ENCODE results near the gene IFNG-AS1. TPM values are rescaled to one million over a fixed set of nuclear protein-coding genes. Genes with fewer than 3 reads are reported as not detected.

IFNG-AS1 gene
- total RNA-seq, 1 experiment from 2014 or later, result not detected

DNA sequence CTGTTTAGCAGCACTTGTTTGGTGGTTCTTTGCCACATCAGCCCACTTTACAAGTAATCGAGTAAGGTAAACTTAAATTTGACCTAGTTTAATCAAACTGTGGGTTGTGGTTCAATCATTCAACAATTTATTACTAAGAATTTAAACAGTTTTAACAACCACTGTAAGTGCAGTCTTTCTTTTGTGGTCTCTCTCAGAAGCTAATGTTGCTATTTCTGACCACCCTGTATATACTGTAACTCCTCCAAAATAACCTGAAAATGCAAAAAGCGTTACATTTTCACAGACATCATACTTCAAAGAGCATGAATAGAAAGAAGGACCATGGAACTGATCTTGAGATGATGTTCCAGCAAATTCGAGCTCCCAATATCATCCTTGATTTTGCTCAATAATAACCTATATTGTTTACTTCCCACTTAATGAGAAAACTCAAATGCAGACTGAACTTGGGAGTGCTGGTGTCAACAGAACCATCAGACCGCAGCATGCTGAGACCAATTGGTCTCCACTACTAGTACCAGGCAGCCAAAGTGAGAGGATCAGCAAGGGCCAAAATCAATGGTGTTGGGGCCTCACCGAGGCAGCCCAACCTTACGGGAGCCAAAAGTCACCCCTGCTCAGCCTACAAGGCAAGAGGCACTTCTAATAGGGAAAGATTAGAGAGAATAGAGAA lies 22.1 kb downstream of the IFNG-AS1 start:
- peaks cover 6% of the 10 kb centered on the region; the same call in 1 of the 2 replicates for H3K4me1 ChIP-seq
- no TSS peak for BruUV-seq (replicated peaks)
- H3K27ac Mint-ChIP-seq (ENCODE audit: unreplicated experiment), result no peak overlapping the region
- TF ChIP-seq, protein P1, sequence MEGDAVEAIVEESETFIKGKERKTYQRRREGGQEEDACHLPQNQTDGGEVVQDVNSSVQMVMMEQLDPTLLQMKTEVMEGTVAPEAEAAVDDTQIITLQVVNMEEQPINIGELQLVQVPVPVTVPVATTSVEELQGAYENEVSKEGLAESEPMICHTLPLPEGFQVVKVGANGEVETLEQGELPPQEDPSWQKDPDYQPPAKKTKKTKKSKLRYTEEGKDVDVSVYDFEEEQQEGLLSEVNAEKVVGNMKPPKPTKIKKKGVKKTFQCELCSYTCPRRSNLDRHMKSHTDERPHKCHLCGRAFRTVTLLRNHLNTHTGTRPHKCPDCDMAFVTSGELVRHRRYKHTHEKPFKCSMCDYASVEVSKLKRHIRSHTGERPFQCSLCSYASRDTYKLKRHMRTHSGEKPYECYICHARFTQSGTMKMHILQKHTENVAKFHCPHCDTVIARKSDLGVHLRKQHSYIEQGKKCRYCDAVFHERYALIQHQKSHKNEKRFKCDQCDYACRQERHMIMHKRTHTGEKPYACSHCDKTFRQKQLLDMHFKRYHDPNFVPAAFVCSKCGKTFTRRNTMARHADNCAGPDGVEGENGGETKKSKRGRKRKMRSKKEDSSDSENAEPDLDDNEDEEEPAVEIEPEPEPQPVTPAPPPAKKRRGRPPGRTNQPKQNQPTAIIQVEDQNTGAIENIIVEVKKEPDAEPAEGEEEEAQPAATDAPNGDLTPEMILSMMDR (IDR thresholded peaks at IDR 0.05; ENCODE audit: insufficient read depth in 1 of 2, low read depth in 1 of 2, low read length in 1 of 2, severe bottlenecking in 1 of 2, unreplicated experiment in 1 of 2), result no peak
- no peaks in the 10 kb centered on the region; the same call in 1 of the 2 replicates for H3K27me3 ChIP-seq (replicated peaks; ENCODE audit: control insufficient read depth, insufficient read depth, low read length)
- no peaks in the 10 kb centered on the region for H3K36me3 ChIP-seq (ENCODE audit: control insufficient read depth, insufficient read depth, low read length)
- ChIA-PET CTCF (no interaction called here), POLR2A (no interaction called here)
- H3K4me3 ChIP-seq (ENCODE audit: low read depth, low read length), result no peak overlapping the region
- no peaks in the 10 kb centered on the region for H3K9me3 ChIP-seq
- no peaks in the 10 kb centered on the region for H3K27me3 Mint-ChIP-seq (ENCODE audit: insufficient read depth, unreplicated experiment)
- peaks cover 13% of the 10 kb centered on the region for H3K4me1 Mint-ChIP-seq (ENCODE audit: low read depth, unreplicated experiment)
- intact Hi-C loops (cut with micrococcal nuclease; ENCODE audit: unreplicated experiment), result no loop called here
- H3K9me3 Mint-ChIP-seq (ENCODE audit: unreplicated experiment), result peaks cover 9% of the 10 kb centered on the region
- no peaks in the 10 kb centered on the region for H3K36me3 Mint-ChIP-seq (ENCODE audit: insufficient read depth, unreplicated experiment)
- H3K4me3 Mint-ChIP-seq (ENCODE audit: unreplicated experiment), result no peak overlapping the region
- no peak for DNase-seq

DNA sequence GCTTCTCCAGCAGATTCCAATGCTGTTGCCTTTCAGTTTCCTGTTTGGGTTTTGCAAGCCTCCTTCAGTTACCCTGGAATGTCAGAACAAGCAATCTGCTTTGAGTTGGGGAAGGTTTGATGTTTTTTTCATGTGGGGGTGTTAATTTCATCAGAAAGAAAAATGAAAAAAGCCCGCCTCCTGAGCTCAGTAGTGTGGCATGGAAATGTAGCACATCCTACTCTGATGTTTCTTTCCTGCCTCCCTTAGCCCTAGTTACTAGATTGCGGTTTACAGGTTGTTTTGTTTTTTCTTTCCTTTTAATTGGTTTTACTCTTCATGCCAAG lies 22.6 kb downstream of the IFNG-AS1 start:
- Histone ChIP-seq H3K4me1 (peaks cover 6% of the 10 kb centered on the region; the same call in 1 of the 2 replicates), H3K4me3 (ENCODE audit: low read depth, low read length) (no peak overlapping the region), H3K36me3 (ENCODE audit: control insufficient read depth, insufficient read depth, low read length) (no peaks in the 10 kb centered on the region), H3K9me3 (no peaks in the 10 kb centered on the region), H3K27me3 (replicated peaks; ENCODE audit: control insufficient read depth, insufficient read depth, low read length) (no peaks in the 10 kb centered on the region; the same call in 1 of the 2 replicates)
- H3K27ac Mint-ChIP-seq (ENCODE audit: unreplicated experiment), result no peak overlapping the region
- DNase-seq, result no peak
- CTCF ChIA-PET, result no interaction called here
- H3K36me3 Mint-ChIP-seq (ENCODE audit: insufficient read depth, unreplicated experiment), result no peaks in the 10 kb centered on the region
- POLR2A ChIA-PET, result no interaction called here
- H3K4me3 Mint-ChIP-seq (ENCODE audit: unreplicated experiment), result no peak overlapping the region
- intact Hi-C loops (cut with micrococcal nuclease; ENCODE audit: unreplicated experiment), result no loop called here
- H3K27me3 Mint-ChIP-seq (ENCODE audit: insufficient read depth, unreplicated experiment), result no peaks in the 10 kb centered on the region
- H3K4me1 Mint-ChIP-seq (ENCODE audit: low read depth, unreplicated experiment), result peaks cover 13% of the 10 kb centered on the region
- TF ChIP-seq, protein P1 (IDR thresholded peaks at IDR 0.05; ENCODE audit: insufficient read depth in 1 of 2, low read depth in 1 of 2, low read length in 1 of 2, severe bottlenecking in 1 of 2, unreplicated experiment in 1 of 2), result no peak
- peaks cover 9% of the 10 kb centered on the region for H3K9me3 Mint-ChIP-seq (ENCODE audit: unreplicated experiment)
- BruUV-seq (replicated peaks), result no TSS peak

DNA sequence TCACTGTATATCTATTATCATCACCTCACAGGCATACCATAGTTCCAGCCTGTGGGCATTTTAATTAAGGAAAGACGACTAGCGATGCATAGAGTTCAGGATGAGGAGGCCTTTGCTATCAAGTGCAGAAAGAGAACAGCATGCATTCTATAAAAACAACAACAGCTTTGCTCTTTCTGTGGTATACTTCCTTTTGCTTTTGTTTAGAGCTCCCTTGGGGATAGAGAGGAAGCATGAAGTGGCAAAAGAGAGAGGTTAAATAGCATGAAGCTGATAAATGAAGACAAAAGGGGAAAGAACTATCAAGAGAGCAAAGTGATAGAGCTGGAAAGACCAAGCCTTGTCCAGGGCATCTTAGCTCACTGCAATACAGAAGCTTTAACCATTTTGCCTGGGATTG lies 23.5 kb downstream of the IFNG-AS1 start:
- no peak for DNase-seq
- H3K27me3 ChIP-seq (replicated peaks; ENCODE audit: control insufficient read depth, insufficient read depth, low read length), result no peaks in the 10 kb centered on the region; the same call in 1 of the 2 replicates
- Mint-ChIP-seq H3K27me3 (ENCODE audit: insufficient read depth, unreplicated experiment) (no peaks in the 10 kb centered on the region), H3K27ac (ENCODE audit: unreplicated experiment) (no peak overlapping the region), H3K4me3 (ENCODE audit: unreplicated experiment) (no peak overlapping the region), H3K4me1 (ENCODE audit: low read depth, unreplicated experiment) (peaks cover 8% of the 10 kb centered on the region), H3K36me3 (ENCODE audit: insufficient read depth, unreplicated experiment) (no peaks in the 10 kb centered on the region), H3K9me3 (ENCODE audit: unreplicated experiment) (peaks cover 3% of the 10 kb centered on the region)
- intact Hi-C loops (cut with micrococcal nuclease; ENCODE audit: unreplicated experiment), result no loop called here
- CTCF ChIA-PET, result no interaction called here
- POLR2A ChIA-PET, result no interaction called here
- H3K4me1 ChIP-seq, result peaks cover 6% of the 10 kb centered on the region; the same call in 1 of the 2 replicates
- no peaks in the 10 kb centered on the region for H3K9me3 ChIP-seq
- H3K36me3 ChIP-seq (ENCODE audit: control insufficient read depth, insufficient read depth, low read length), result no peaks in the 10 kb centered on the region
- TF ChIP-seq, protein P1 (IDR thresholded peaks at IDR 0.05; ENCODE audit: insufficient read depth in 1 of 2, low read depth in 1 of 2, low read length in 1 of 2, severe bottlenecking in 1 of 2, unreplicated experiment in 1 of 2), result no peak
- no peak overlapping the region for H3K4me3 ChIP-seq (ENCODE audit: low read depth, low read length)
- no TSS peak for BruUV-seq (replicated peaks)
